NCI-H774 (cell line): Measurements from ENCODE around the gene LAMTOR4.
"Not testable (repeated sequence)": the region's sequence is repeated elsewhere in the genome, so short reads cannot be mapped to it uniquely, and the experiment has no call there.

Experiments used
- DNase-seq: peaks from one replicate; lab custom pipeline; 2025; lab: John Stamatoyannopoulos, UW

The LAMTOR4 gene

GRCh38 chr7:100171087-100171681, 22.5 kb downstream of the LAMTOR4 start:
- DNase-seq, result no peak

GRCh38 chr7:100171840-100172239, 23.1 kb downstream of the LAMTOR4 start:
- no peak for DNase-seq

GRCh38 chr7:100173806-100174495, 25.2 kb downstream of the LAMTOR4 start:
- no peak for DNase-seq

GRCh38 chr7:100174582-100174981, 25.9 kb downstream of the LAMTOR4 start:
- no peak for DNase-seq

GRCh38 chr7:100175296-100175935, 26.7 kb downstream of the LAMTOR4 start:
- DNase-seq, result no peak

GRCh38 chr7:100176096-100177044, 27.7 kb downstream of the LAMTOR4 start:
- no peak for DNase-seq

GRCh38 chr7:100177045-100178001, 28.6 kb downstream of the LAMTOR4 start, which contains the start of the genes GPC2 and STAG3:
Gene GPC2, minus strand, starts transcription at chr7:100177381. Its CDS starts 182 bp downstream, at chr7:100177199.
Gene STAG3, plus strand, starts transcription at chr7:100177918. Its CDS starts 2,639 bp downstream, at chr7:100180557.
- peak; percentile 90 for DNase-seq

GRCh38 chr7:100180084-100180483, 31.4 kb downstream of the LAMTOR4 start:
- DNase-seq, result not testable (repeated sequence)

- DNase-seq, result not testable (repeated sequence)
Measured at GRCh38 chr7:100182616-100183015, 33.9 kb downstream of the LAMTOR4 start.

- DNase-seq, result not testable (repeated sequence)
Measured at GRCh38 chr7:100183090-100183489, 34.4 kb downstream of the LAMTOR4 start.

GRCh38 chr7:100185726-100186125, 37.0 kb downstream of the LAMTOR4 start:
- no peak for DNase-seq

GRCh38 chr7:100189061-100189460, 40.3 kb downstream of the LAMTOR4 start:
- DNase-seq, result no peak

- DNase-seq, result no peak
Measured at GRCh38 chr7:100190048-100190711, 41.5 kb downstream of the LAMTOR4 start.

- no peak for DNase-seq
Measured at GRCh38 chr7:100191775-100192174, 43.1 kb downstream of the LAMTOR4 start.

- DNase-seq, result not testable (repeated sequence)
Measured at GRCh38 chr7:100192281-100192862, 43.7 kb downstream of the LAMTOR4 start.

- no peak for DNase-seq
Measured at GRCh38 chr7:100192969-100193368, 44.3 kb downstream of the LAMTOR4 start.

- DNase-seq, result no peak
Measured at GRCh38 chr7:100195222-100195621, 46.5 kb downstream of the LAMTOR4 start.

GRCh38 chr7:100195901-100196322, 47.2 kb downstream of the LAMTOR4 start:
- DNase-seq, result not testable (repeated sequence)

GRCh38 chr7:100198266-100198665, 49.5 kb downstream of the LAMTOR4 start:
- no peak for DNase-seq

GRCh38 chr7:100200693-100201092, 52.0 kb downstream of the LAMTOR4 start:
- DNase-seq, result no peak
